ENCODE data around the gene DRD4. TPM values are rescaled to one million over a fixed set of nuclear protein-coding genes. Genes with fewer than 3 reads are reported as not detected.

DRD4 gene
- polyA plus RNA-seq, 3 donors, result 0.13 TPM; not detected in 2

DNA sequence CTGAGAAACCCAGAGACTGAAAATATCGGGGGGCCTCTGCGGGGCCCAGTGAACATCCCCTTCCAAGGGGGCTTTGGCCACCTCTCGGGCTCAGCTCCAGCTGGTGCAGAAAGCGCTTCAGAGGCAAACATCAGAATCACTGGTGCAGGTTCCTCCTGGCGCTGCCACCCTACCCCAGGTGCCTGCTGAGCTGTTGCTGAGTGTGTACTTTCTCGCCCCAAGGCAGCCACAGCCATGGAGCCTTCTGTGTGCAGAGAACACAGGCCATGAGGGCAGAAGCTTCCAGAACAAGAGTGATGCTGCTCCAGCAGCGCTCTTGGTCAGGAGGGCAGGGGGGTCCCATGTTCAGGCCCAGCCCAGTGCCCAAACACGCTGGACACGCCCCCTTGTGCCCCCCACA, 6.3 kb downstream of the DRD4 start:
- Mint-ChIP-seq H3K4me3 (no peak overlapping the region), H3K27ac (no peak overlapping the region), H3K4me1 (peaks cover 6% of the 10 kb centered on the region), H3K27me3 (ENCODE audit: low read depth in 3 of 3) (peaks cover 16 to 31% (median 22%) of the 10 kb centered on the region in 3 donors), H3K9me3 (peaks cover 0 to 10% (median 8%) of the 10 kb centered on the region in 7 donors), H3K36me3 (peaks cover 28 to 64% of the 10 kb centered on the region in 2 donors)
- intact Hi-C loops (cut with micrococcal nuclease), result no loop called here
- Histone ChIP-seq H3K27me3 (ENCODE audit: control insufficient read depth in 2 of 2, insufficient read depth in 2 of 2, low read length in 2 of 2) (peaks cover 9 to 23% of the 10 kb centered on the region in 2 donors), H3K9me3 (replicated peaks in 1 of 2; ENCODE audit: control insufficient read depth in 1 of 2, insufficient read depth in 1 of 2, low read length in 2 of 2) (peaks cover 0 to 7% of the 10 kb centered on the region in 2 donors), H3K9ac (ENCODE audit: insufficient read depth, low read length, poor library complexity, severe bottlenecking) (no peak overlapping the region), H3K4me3 (replicated peaks in 1 of 3; ENCODE audit: low read depth in 2 of 3, low read length in 3 of 3) (no peak overlapping the region), H3K36me3 (replicated peaks in 1 of 2; ENCODE audit: control insufficient read depth in 1 of 2, insufficient read depth in 2 of 2, low read length in 2 of 2) (peaks cover 25 to 56% of the 10 kb centered on the region in 2 donors), H3K79me2 (ENCODE audit: insufficient read depth, low read length) (no peaks in the 10 kb centered on the region), H4K20me1 (ENCODE audit: insufficient read depth, low read length) (peaks cover 11% of the 10 kb centered on the region), H2AFZ (ENCODE audit: insufficient read depth, low read depth, low read length, poor library complexity, severe bottlenecking) (no peak overlapping the region), H3K4me2 (replicated peaks; ENCODE audit: extremely low read depth, low read length, poor library complexity, severe bottlenecking) (no peak overlapping the region), H3K4me1 (ENCODE audit: control insufficient read depth in 1 of 2, insufficient read depth in 2 of 2, low read length in 2 of 2) (peaks cover 16 to 20% of the 10 kb centered on the region in 2 donors), H3K27ac (ENCODE audit: low read depth in 1 of 2, low read length in 2 of 2) (no peak overlapping the region)
- TF ChIP-seq, protein P1, sequence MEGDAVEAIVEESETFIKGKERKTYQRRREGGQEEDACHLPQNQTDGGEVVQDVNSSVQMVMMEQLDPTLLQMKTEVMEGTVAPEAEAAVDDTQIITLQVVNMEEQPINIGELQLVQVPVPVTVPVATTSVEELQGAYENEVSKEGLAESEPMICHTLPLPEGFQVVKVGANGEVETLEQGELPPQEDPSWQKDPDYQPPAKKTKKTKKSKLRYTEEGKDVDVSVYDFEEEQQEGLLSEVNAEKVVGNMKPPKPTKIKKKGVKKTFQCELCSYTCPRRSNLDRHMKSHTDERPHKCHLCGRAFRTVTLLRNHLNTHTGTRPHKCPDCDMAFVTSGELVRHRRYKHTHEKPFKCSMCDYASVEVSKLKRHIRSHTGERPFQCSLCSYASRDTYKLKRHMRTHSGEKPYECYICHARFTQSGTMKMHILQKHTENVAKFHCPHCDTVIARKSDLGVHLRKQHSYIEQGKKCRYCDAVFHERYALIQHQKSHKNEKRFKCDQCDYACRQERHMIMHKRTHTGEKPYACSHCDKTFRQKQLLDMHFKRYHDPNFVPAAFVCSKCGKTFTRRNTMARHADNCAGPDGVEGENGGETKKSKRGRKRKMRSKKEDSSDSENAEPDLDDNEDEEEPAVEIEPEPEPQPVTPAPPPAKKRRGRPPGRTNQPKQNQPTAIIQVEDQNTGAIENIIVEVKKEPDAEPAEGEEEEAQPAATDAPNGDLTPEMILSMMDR (IDR thresholded peaks at IDR 0.05), result no peak
- no peak for DNase-seq
- 82% methylated on average over 9 of the region's 9 CpGs for WGBS (ENCODE audit: insufficient coverage)

GRCh38 chr11:643849-644738, 7.0 kb downstream of the DRD4 start:
- Mint-ChIP-seq H3K27me3 (ENCODE audit: low read depth in 3 of 3) (peaks cover 9 to 24% (median 15%) of the 10 kb centered on the region in 3 donors), H3K9me3 (peaks cover 0 to 4% (median 3%) of the 10 kb centered on the region in 7 donors), H3K27ac (peak overlapping the region in 1 of 7 donors; percentile 25), H3K36me3 (peaks cover 28 to 69% of the 10 kb centered on the region in 2 donors), H3K4me1 (peaks cover 6% of the 10 kb centered on the region), H3K4me3 (no peak overlapping the region)
- Histone ChIP-seq H3K4me2 (replicated peaks; ENCODE audit: extremely low read depth, low read length, poor library complexity, severe bottlenecking) (no peak overlapping the region), H3K9ac (ENCODE audit: insufficient read depth, low read length, poor library complexity, severe bottlenecking) (no peak overlapping the region), H4K20me1 (ENCODE audit: insufficient read depth, low read length) (peaks cover 11% of the 10 kb centered on the region), H2AFZ (ENCODE audit: insufficient read depth, low read depth, low read length, poor library complexity, severe bottlenecking) (no peak overlapping the region), H3K27ac (ENCODE audit: low read depth in 1 of 2, low read length in 2 of 2) (no peak overlapping the region), H3K4me1 (ENCODE audit: control insufficient read depth in 1 of 2, insufficient read depth in 2 of 2, low read length in 2 of 2) (peaks cover 16 to 20% of the 10 kb centered on the region in 2 donors), H3K9me3 (replicated peaks in 1 of 2; ENCODE audit: control insufficient read depth in 1 of 2, insufficient read depth in 1 of 2, low read length in 2 of 2) (peaks cover 0 to 6% of the 10 kb centered on the region in 2 donors), H3K4me3 (replicated peaks in 1 of 3; ENCODE audit: low read depth in 2 of 3, low read length in 3 of 3) (no peak overlapping the region), H3K27me3 (ENCODE audit: control insufficient read depth in 2 of 2, insufficient read depth in 2 of 2, low read length in 2 of 2) (peaks cover 4 to 16% of the 10 kb centered on the region in 2 donors), H3K36me3 (replicated peaks in 1 of 2; ENCODE audit: control insufficient read depth in 1 of 2, insufficient read depth in 2 of 2, low read length in 2 of 2) (peaks cover 25 to 63% of the 10 kb centered on the region in 2 donors), H3K79me2 (ENCODE audit: insufficient read depth, low read length) (no peaks in the 10 kb centered on the region)
- DNase-seq, result no peak
- TF ChIP-seq, protein P1 (IDR thresholded peaks at IDR 0.05), result no peak
- intact Hi-C loops (cut with micrococcal nuclease), result no loop called here
- WGBS (ENCODE audit: insufficient coverage), result 96% methylated on average over 42 of the region's 50 CpGs
